Eye (tissue), 1 donor: Measurements from ENCODE around the gene MYO15B.

Source experiments
- DNase-seq: peaks from one replicate; pipeline ENCODE4 v3.0.0-alpha.2; 2015

MYO15B gene

GRCh38 chr17:75587675-75588595, at the start of gene MYO15B:
MYO15B (plus strand) TSS chr17:75587800; CDS start chr17:75588058, 258 bp downstream.
- DNase-seq, result peak; percentile 86

GRCh38 chr17:75539967-75540729, 47.5 kb upstream of the MYO15B start:
- DNase-seq, result no peak

- no peak for DNase-seq
Observed at GRCh38 chr17:75540923-75541503, 46.6 kb upstream of the MYO15B start.

- no peak for DNase-seq
Observed at GRCh38 chr17:75542229-75542628, 45.4 kb upstream of the MYO15B start.

- DNase-seq, result no peak
Observed at GRCh38 chr17:75542728-75543336, 44.8 kb upstream of the MYO15B start.

- no peak for DNase-seq
Observed at GRCh38 chr17:75544250-75544649, 43.4 kb upstream of the MYO15B start.

- no peak for DNase-seq
Observed at GRCh38 chr17:75546181-75546580, 41.4 kb upstream of the MYO15B start.

GRCh38 chr17:75547091-75547490, 40.5 kb upstream of the MYO15B start:
- no peak for DNase-seq

- no peak for DNase-seq
Observed at GRCh38 chr17:75548813-75549212, 38.8 kb upstream of the MYO15B start.

GRCh38 chr17:75549246-75550138, 38.1 kb upstream of the MYO15B start:
- DNase-seq, result peak; percentile 9

GRCh38 chr17:75550139-75550465, 37.5 kb upstream of the MYO15B start:
- no peak for DNase-seq

- no peak for DNase-seq
Observed at GRCh38 chr17:75551266-75551665, 36.3 kb upstream of the MYO15B start.

- peak; percentile 13 for DNase-seq
Observed at GRCh38 chr17:75552425-75553294, 34.9 kb upstream of the MYO15B start.

- no peak for DNase-seq
Observed at GRCh38 chr17:75553295-75554110, 34.1 kb upstream of the MYO15B start.

GRCh38 chr17:75555679-75556153, 31.9 kb upstream of the MYO15B start:
- DNase-seq, result no peak

GRCh38 chr17:75557075-75557851, 30.3 kb upstream of the MYO15B start:
- DNase-seq, result peak; percentile 20

- no peak for DNase-seq
Observed at GRCh38 chr17:75557852-75558665, 29.5 kb upstream of the MYO15B start.
